HG02798 (cell line): ENCODE data around the gene KIF17.
A peak's percentile ranks its signal among the peaks of the same experiment; 100 is the strongest.

Experiments
- ATAC-seq: cut with Tn5 transposase; IDR thresholded peaks from one replicate; pipeline ENCODE4 v1.9.1; 2021; ENCODE audit warnings: mild to moderate bottlenecking; ENCODE audit not compliant: unreplicated experiment, poor library complexity

The KIF17 gene

DNA sequence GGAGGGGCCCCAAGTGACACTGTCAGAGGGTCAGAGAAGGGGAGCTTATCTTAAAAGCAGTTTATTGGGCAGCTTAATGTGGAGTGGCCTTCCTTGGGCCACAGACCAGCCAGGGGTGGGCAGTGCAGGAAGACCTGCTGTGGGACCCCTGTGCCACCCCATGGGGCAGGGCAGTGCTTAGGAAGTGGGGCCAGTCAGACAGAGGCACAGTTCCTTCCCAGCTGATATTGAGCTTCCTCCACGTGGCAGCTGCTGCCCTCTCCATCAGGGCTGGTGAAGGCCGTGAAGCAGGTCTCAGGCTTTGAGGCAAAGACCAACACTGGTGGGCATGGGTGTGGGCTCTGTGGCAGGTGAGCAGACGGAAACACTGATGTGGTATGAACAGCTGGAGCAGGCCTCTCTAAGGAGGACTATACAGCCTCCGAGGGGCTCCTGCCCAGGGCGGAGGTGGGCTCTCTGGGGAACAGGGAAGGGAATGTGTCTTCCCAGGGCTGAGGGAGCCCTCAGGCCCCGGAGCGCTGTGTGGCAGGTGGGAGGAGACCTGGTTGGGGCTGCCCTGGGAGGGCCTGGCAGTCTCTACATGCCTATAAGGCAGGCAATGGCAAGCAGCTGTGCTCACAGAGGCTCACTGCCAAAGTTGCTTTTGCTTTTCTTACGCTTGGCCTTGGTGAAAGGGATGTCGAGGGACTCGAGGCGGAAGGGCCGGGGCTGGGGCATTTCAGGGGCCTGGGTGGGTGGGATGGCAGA is 53.7 kb downstream of the KIF17 start:
- ATAC-seq = no peak

DNA sequence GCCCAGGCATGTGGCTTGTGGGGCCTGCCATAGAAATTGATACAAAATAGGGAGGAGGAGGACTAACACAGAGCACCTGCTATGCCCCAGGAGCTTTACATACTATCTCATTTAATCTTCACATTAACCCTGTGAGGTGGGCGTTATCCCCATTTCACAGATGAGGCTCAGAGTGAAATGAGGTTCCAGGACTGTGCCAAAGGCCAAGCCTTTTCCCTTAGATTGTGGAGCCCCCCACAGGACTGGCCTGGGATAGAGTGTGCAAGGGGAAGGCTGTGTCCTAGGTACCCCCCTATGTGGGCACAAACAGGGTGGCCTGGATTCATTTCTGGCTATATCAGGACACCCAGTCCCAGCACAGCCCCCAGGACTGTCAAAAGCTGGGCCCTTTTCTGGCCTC is 54.4 kb downstream of the KIF17 start:
- ATAC-seq = no peak

DNA sequence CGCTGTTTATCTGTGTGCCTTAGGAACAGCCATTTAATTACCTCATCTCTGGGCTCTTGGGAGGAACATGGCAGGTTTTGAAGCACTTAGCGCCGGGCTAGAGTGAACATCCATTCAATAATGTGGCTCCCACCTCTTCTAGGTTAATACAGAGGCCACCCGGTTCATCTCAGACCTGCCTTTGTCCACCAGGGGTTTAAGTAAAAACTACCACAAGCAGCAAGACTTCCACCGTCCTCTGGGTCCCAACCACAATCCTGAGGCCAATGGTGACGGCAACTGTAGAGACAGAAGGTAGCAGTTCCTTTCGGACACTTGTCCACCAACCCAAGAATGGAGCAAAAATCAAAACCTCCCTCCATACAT is 55.7 kb downstream of the KIF17 start:
- no peak for ATAC-seq

DNA sequence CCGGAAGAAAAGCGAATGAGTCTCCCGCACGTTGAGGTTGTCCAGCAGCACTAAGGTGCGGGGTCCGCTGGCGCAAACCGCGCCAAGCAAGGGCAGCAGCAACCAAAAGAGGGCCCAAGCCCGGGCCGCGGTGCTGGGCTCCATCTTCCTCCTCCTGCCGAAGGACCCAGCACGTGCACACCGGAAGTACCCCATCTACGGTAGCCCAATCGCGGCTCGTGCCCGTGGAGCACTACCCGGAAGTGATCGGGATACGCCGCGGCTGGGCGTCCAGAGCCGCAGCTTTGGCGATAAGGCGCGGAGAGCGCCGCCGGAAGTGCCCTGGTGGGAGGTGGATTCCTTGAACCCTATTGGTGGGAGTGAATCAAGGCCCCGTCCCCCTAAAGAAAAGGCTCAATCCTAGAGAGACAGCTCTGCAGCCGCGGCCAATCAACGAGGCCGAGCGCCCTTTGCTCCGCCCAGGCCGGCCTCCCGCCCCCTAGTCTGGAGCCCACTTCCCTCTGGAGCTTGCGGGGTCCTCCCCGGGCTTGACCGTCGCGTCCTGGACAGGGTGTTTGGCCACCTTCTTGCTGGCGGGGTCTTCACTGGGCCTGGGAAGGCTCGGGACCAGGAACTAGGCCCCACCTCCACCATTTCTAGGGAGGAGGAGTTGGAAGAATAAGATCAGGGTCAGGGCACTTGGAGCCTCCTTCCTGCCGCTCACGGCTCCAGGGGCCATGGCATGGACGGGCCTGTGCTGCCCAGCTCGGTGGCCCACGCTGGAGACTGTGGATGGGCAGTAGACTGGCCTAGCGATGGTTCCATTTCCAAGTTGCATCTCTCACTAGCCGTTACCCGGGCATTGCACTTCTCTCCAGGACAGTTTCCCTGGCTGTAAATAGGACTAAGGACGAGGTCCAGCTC is 56.3 kb downstream of the KIF17 start, which contains the start of gene DDOST:
Gene DDOST, minus strand, starts transcription at position 163 of the 903 bp plus-strand sequence. Its CDS starts 19 bp downstream, at position 144.
- ATAC-seq = peak; percentile 96

DNA sequence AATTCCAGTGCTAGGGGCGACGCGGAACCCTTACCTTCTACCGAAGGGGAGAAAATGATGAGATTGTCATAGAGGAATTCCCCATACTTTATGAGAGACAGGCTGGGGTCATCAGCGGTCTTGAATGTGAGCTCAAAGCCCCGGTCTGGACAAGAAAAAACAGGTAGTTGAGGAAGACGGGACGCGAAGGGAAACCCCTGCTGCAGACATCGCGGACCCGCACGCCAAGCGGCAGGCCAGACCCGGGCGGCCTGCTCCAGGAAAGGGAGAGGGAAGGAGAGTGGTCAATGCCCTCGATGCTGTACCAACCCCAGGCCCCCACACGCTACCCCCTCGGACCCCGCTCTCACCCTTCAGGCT is 57.0 kb downstream of the KIF17 start:
- ATAC-seq = peak; percentile 0

DNA sequence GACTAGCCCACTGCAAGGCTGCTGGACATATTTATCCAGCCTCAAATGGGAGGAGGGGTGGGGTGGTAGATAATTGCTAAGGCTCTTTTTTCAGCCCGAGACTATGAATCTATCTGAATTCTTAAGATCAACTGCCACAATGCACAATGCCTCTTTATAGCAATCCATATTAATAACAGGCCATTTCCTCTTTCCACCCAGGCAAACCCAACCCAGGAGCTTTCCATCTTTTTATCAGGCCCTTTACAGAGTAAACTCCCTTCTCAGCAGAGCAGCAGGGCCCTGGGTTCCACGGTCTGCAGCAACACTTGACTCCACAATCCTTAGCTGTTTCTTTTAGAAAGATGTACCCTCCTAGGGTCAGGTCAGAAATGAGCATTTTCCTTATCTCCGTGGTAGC is 57.4 kb downstream of the KIF17 start:
- ATAC-seq = no peak

DNA sequence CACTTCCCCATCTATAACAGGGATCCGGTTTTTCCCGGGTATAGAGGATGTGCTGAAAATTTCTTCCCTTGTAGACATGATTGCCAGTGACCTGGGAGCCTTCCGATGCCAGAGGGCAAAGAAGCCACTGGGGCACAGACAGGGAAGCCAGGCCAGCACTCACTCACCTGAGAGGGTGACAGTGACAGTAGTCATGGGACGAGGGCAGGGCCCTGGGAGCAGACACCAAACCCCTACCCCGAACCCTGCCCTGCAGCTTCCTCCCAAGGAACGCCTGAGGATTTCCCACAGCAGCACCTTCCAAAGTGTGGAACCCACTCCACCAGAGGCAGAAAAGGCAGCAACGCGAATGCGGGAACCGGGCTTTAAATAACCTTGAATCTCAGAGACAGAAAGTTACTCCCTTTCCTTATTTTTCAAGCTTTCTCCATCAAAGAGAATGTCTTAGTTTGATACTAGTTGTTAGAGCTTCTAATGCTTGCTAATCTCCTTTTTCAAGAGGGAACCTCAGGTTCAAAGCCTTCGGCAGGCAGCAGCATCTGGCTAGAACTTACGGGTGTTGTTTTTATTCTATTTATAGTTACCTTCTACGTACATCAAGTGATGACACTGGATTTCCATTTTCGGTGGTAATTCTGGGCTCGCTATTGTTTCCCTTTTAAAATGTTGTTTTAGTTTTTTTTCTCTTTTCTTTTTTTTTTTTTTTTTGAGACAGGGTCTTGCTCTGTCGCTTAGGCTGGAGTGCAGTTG is 59.5 kb downstream of the KIF17 start:
- no peak for ATAC-seq

DNA sequence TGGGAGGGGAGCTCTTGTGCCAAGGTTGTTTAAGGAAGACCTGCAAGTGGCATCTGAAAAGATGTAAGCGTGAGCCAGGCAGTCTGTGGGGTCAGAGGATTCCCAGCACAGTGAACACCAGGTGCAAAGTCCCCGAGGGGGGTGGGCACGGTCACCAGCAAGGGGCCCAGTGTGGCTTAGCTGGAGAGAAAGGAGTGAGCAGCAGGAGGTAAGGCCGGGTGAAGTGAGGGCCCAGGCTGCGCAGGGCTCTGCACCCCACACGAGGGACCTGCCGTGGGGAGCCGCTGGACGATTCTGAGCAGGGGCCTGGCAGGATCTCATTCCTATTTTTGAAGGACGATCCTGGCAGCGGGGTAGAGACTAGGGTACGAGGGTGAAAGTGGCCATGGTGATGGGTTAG is 60.8 kb downstream of the KIF17 start:
- no peak for ATAC-seq

DNA sequence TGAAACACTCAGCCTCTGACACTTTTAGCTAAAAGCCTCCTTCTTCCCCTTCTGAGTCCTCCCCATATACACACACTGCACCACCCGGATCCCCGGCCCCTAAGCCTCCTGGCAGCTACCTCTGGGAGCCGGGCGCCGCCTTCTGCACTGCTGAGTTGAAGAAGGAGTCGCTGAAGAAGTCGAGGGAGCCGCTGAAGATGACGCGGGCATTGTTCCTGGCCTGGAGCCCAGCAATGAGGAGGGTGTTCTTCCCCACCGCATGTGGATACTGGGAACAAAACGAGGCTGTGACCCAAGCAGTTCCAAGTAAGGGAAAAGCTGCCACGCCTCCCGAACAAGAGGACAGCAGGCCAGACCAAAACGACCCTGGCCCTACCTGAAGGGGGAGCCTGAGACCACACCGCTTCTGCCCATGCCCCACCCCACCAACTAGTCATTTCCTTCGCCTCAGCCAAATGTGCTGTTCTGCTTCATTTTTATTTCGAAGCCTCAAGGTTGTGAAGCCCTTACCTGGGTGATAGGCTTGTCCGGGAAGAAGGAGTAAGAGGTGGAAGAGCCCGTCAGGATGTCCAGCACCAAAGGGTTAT is 63.6 kb downstream of the KIF17 start:
- no peak for ATAC-seq

DNA sequence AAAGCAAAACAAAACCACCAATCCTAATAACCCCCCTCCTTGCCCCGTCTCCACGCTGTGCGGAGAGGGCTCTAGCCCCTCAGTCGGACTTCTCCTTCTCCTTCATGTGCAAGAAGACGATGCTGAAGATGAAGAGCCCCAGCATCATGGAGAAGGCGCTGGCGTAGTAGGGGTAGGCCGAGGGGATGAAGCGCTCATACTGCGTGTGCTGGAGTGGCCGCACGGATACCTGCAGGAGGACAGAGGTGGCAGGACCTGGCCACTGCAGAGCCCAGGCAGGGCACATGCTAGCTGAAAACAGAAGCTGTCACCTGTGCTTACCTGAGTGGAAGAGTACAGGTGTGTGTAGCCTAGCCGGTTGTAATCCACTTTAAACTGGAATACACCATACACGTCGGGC is 65.5 kb downstream of the KIF17 start:
- ATAC-seq = no peak

DNA sequence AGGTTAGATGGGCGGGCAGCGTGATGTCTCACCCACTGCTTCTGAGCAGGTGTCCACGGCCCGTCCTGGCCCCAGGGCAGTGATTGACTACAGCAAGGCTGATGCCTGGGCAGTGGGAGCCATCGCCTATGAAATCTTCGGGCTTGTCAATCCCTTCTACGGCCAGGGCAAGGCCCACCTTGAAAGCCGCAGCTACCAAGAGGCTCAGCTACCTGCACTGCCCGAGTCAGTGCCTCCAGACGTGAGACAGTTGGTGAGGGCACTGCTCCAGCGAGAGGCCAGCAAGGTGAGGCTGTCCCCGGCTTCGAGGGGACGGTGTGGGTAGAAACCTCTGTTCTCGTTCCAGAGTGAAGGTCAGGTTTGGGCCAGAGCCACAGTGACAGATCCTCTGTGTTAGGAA is 68.9 kb downstream of the KIF17 start:
- no peak for ATAC-seq

DNA sequence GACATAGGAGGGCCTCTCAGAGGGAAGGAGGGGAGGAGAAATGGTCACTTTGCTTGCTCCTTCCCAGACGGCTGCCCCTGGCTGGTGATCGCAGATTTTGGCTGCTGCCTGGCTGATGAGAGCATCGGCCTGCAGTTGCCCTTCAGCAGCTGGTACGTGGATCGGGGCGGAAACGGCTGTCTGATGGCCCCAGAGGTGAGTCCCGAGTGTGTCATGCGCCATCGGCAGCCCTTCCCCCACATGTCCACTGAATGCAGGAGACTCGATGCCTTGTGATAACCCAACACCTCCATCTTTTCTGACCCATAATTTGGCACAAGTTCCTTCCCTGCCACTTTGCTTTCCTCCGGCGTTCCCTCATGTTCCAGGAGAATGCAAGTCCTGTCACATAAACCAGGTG is 69.4 kb downstream of the KIF17 start:
- ATAC-seq = no peak

DNA sequence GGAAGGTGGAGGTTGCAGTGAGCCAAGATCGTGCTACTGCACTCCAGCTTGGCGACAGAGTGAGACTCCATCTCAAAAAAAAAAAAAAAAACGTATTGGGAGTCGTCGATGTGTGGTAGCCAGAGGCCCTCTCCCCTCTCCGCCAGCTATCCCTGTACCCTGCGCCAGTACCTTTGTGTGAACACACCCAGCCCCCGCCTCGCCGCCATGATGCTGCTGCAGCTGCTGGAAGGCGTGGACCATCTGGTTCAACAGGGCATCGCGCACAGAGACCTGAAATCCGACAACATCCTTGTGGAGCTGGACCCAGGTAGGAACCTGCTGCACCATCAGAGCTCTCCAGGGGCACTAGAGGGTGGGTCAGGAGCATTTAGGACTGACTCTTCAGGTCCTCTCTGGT is 72.4 kb downstream of the KIF17 start:
- no peak for ATAC-seq

DNA sequence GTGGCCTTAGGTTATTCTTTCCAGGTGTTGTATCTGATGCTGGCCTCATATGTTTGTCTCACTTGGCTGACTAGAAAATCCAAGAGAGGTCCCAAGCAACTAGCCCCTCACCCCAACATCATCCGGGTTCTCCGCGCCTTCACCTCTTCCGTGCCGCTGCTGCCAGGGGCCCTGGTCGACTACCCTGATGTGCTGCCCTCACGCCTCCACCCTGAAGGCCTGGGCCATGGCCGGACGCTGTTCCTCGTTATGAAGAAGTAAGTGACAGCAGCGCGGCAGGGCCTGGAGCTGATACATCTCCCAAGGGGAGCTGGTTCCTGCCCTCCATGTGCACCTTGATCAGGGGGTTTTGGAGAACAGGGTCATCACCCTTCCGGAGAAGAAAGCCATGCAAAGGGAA is 73.4 kb downstream of the KIF17 start:
- ATAC-seq = no peak

DNA sequence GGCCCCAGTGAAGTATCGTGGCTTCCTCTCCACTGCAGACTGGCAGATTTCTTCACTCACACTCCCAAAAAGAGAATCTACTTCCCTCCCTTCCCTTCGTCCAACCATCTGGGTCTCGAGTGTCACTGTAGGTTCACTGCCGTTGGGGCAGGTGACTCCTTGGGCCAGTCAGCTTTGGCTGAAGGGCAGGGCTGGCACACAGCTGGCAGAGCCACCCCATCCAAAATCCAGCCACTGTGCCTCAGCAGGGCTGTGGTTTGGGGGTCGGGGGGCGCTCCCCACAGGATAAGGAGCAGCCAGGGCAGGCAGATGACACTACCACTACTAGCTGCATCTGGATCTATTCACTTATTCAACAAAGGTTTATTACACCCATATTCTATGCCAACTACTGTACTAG is 74.7 kb downstream of the KIF17 start:
- no peak for ATAC-seq

DNA sequence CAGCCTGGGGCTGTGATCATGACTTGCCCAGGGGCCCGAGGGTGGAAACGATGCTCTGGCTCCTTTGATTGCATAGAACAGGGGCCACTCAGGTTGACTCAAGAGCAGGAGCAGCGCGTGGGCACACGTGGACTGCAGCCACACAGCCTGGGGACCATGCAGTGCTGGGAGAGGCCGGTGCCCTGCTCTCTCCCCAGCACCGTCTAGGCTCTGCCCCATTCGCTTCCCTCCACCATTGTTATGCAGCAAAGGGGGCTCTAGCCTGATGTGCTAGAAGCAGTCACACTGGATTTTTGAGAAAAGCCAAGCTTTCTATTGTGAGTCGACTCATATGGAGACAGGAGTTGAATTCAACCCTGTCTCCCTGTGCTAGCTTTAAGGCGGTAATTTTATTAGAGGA is 75.8 kb downstream of the KIF17 start:
- ATAC-seq = no peak

DNA sequence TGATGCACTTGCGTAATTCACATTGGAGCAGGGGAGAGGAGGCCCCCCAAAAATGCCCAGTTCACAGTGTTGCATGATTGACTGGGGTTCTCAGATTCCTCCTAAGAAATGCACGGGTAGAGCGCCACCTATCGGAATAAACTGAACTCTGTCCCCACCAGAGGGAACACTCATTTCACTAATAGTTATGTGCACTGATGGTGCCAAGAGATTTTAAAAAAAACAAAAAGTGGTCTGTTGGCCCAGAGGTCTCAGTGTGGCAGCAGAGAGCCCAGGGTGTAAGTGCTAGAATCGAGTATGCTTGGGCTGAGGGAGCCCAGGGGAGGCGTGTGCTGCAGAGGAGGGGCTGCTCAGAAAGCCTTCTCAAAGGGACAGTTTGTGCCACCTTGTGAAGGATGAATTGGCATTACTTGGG is 77.6 kb downstream of the KIF17 start:
- ATAC-seq = no peak

DNA sequence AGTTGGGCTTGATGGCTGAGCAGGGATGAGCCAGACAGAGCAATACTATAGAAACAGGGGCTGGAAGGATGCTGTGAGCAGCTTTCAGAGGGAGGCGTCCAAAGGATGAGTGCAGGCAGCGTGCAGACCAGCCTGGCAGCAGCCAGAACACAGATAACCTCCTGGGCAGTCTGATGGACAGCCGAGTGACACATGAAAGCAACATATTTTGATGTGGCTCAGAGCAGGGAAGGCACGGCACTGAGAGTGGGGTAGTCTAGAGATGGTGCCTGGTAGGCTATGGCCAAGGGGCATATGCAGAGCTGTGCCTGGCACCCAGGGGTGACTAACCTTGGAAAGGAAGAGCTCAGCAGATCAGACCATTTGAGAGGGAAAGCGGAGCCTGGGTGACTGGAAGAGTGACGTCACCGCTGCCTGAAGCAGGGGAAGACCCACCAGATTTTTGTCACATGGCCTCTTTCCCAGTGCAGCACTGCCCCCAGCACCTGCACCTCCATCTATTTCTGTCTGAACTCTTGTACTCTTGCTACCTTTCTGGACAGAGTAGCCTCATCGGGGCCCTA is 80.9 kb downstream of the KIF17 start:
- ATAC-seq = no peak

DNA sequence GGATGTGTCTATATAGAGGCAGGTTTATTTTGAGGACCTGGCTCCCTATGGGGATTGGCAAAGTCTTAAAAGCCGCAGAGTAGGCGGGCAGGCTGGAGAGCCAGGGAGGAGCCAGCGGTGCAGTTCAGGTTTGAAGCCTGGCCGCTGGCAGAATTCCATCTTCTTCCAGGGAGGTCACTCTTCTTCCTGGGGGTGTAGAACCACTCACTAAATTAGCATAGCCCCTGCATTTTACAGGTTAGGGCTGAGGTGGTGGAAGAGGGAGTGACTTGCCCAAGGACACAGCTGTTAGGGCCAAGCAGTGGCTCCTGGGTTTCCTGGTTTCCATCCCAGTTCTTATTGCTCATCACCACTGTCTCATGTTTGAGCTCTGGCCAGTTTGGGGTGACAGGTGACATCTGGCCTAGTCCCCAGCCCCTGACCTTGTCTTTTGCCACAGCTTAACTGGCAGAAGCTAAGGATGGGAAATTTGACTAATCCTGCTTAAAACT is 83.2 kb downstream of the KIF17 start:
- no peak for ATAC-seq

DNA sequence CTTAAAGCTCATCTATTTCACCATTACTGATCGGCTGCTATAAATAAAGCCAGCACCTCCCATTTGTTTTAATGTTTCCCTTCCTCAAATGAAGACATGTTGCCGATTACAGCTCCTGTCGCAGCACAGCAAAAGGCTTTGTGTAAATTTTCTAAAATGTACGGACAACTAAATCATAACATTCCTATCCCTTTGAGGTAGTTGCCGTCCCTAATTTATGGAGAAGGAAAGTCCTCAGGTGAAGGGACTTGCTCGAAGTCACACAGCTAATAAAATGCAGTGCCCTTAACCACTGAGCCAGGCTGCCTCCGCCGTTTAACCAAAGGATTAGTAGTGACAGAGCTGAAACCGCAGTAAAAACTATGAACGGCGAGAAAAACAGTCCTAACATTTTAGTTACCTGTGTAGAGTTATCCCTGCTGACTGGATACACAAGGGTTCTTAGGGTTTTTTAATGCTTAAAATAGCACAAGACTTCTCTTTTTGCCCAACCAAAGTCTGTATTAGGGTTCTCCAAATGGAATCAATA is 83.7 kb downstream of the KIF17 start:
- ATAC-seq = no peak
